ENCODE results near the gene GSTM2.
"Not testable (repeated sequence)": the region's sequence is repeated elsewhere in the genome, so short reads cannot be mapped to it uniquely, and the experiment has no call there.

GSTM2 gene

DNA sequence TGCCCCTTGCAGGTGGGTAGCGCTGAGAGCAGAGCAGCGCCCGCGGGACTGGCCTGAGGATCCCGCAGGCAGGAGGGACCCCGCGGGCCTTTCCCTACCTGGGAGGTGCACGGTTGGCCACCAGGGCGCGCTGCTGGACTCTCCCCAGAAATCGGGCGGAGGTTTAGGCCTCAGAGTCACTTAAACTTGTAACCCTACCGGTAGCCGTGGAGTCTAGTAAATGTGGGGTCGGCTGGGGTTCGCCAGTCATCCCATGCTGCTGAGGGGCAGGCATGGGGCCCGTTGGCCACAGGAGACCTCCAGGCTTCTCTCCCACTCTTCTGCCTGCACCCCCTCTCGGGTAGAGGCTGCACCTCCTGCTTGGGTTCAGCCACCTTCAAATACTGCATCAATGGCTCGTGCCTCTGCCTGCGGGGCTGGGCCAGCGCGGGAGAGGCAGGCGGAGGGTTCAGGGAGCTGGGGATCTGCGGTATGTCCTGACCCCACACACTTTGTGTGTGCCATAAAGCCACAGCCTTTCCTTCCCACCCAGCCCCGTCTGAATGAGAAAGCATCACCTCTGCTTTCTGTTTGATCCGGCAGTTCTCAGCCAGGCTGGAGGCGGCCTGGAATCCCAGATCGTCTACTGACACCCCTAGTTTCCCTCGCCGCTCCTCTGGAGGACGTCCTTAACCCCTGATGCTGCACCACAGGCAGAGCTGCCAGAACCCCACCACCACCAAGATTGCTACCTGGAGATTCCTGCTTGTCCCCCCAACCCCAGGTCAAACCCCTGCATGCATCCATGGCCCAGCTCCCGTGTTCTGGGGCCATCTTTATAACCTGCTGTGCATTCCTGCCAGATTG, 24.2 kb upstream of the GSTM2 start:
- peak; percentile 79 to 91 (median 84) for DNase-seq (ENCODE audit: low read depth in 2 of 3, low spot score in 1 of 3)

DNA sequence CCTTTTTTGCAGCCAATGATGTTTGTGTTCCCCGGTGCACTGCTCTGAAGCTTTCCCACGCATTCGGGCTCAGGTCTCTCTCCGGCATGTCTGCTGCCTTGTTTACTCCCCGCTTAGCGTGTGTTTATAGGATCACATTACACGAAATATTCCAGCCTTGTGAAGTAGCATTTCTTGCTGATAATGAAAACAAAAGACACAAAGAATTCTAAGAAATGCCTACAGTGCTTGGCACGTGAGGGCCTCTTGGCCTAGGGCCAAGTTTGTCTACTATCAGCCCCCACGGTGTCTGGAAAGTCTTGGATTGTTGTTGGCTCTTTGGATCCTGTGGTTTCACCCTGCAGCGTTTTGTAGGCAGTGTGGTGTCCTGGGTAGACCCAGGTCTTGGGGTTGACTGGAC, 23.2 kb upstream of the GSTM2 start:
- DNase-seq (ENCODE audit: low read depth in 2 of 3, low spot score in 1 of 3), result no peak

DNA sequence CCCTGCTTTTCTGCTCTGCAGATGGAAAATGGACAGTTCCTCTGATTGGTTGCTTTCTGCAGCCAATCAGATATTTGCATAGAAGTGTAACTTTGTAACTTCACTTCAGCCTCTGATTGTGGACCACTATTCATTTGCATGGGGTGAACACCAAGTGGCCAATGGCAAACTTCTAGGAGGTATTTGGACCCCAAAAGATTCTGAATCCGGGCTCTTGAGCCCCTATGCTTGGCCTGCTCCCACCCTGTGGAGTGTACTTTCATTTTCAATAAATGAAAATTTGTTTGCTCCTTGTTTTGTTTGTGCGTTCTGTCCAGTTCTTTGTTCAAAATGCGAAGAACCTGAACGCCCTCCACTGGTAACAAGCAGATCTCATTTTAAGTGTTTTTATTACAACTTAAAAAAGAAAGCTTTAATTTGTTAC, 18.4 kb upstream of the GSTM2 start:
- no peak for DNase-seq (ENCODE audit: low read depth in 2 of 3, low spot score in 1 of 3)

- DNase-seq (ENCODE audit: low read depth in 2 of 3, low spot score in 1 of 3), result no peak
Observed at GRCh38 chr1:109650609-109651008, 17.2 kb upstream of the GSTM2 start.

GRCh38 chr1:109652402-109652801, 15.5 kb upstream of the GSTM2 start:
- DNase-seq (ENCODE audit: low read depth in 2 of 3, low spot score in 1 of 3), result no peak

GRCh38 chr1:109653306-109653705, 14.6 kb upstream of the GSTM2 start:
- no peak for DNase-seq (ENCODE audit: low read depth in 2 of 3, low spot score in 1 of 3)

DNA sequence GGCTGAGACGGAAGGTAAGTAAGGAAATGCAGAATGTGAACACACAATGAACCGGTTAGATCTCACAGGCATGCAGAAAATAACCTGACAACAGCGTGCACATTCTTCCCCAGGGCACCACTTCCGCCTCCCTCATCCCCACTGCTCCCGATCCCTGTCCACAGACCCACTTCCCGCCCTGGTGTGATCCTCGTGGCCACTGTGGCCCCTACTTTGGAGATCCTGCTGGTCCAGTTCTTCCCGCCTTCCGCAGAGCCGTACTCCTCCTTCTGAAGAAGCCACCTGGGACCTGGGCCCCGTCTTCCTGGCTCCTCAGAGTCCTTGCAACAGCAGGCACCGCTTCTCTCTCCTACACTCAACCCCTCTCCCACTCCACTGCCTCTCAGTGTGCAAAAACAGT, 13.3 kb upstream of the GSTM2 start:
- no peak for DNase-seq (ENCODE audit: low read depth in 2 of 3, low spot score in 1 of 3)

DNA sequence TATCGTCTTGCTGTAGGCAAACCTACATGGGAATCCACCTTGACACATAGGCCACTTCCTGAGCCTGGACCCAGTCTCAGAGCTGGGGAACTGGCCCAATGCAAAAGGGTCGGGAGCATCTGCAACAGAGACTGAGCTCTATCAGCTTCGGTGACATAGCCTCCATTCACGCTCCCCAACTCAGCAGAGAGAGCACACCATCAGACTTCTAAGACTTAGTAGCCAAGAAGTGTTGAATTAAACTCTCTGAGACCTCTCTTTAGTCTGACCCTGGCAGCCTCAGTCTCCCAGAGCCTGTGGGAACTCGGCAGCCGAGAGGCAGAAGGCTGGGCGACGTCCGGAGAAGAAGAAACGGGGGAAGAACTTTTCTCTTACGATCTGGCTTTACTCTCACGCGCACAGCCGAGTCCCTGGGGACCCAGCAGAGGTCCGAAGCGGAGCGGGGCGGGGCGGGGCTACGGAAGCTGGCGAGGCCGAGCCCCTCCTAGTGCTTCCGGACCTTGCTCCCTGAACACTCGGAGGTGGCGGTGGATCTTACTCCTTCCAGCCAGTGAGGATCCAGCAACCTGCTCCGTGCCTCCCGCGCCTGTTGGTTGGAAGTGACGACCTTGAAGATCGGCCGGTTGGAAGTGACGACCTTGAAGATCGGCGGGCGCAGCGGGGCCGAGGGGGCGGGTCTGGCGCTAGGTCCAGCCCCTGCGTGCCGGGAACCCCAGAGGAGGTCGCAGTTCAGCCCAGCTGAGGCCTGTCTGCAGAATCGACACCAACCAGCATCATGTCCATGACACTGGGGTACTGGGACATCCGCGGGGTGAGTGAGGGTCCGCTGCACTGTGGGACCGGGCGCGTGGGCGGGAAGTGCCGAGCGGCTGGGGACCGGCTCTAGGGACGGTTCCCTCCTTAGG, 12.0 kb upstream of the GSTM2 start, which contains the start of gene GSTM4:
Gene GSTM4 (plus strand): TSS at position 485 of the 905 bp plus-strand sequence. CDS start 291 bp downstream, at position 776.
- DNase-seq (ENCODE audit: low read depth in 2 of 3, low spot score in 1 of 3), result peak; percentile 33 to 62 (median 55)

- no peak for DNase-seq (ENCODE audit: low read depth in 2 of 3, low spot score in 1 of 3)
Observed at GRCh38 chr1:109657395-109657794, 10.5 kb upstream of the GSTM2 start.

DNA sequence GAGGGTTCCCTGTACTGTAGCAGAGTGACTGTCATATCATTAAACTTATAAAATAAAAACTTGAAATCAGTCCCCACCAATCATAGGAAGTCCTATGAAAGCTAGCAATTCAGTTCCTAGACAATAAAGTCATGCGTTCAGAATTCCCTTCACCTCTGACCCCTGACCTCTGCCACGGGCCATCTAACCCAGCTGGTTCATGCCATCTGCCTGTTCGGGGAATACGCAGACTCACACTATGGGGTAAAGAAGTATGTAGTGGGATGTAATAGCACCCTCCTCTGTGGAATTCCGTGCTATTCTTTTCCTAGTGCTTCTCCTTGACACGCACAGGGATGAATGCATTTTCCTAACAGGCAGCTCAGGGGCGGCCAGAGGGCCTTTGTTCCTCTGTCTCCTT, 9.9 kb upstream of the GSTM2 start:
- DNase-seq (ENCODE audit: low read depth in 2 of 3, low spot score in 1 of 3), result no peak

- DNase-seq (ENCODE audit: low read depth in 2 of 3, low spot score in 1 of 3), result no peak
Observed at GRCh38 chr1:109658533-109659042, 9.3 kb upstream of the GSTM2 start.

- no peak for DNase-seq (ENCODE audit: low read depth in 2 of 3, low spot score in 1 of 3)
Observed at GRCh38 chr1:109659145-109659544, 8.7 kb upstream of the GSTM2 start.

DNA sequence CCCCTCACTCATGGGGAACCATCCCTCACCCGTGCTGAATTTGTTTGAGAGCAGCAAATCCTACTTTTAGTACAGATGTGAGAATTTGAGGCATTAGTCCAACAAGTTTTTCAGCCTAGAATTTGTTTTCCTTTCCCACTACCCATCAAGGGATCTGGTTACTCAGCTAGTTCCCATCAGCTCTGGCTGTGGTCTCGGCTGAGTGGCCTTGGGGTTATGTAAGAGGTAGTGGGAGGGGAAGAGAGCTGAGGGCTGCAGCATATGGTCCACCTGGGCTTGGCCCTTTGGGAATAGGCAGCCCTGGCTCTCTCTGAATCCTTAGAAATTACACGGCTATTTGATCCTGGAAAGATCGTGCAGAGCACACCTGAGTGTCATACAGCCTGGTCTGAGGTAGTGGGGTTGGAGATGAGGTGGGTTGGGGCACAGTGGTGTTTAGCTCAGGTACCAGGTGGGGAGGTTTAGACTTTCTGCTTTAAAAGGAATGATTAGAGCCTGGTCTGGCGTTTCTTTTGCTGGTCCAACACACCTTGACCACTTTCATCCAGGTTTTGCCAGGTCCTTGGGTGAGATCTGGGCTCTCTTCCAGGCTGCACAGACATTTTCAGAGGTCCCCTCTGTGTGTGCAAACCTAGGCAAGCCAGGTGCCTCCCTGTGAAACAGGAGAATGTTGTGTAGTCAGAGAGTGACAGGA, 7.7 kb upstream of the GSTM2 start:
- no peak for DNase-seq (ENCODE audit: low read depth in 2 of 3, low spot score in 1 of 3)

GRCh38 chr1:109660691-109661026, 7.2 kb upstream of the GSTM2 start:
- DNase-seq (ENCODE audit: low read depth in 2 of 3, low spot score in 1 of 3), result not testable (repeated sequence)

- DNase-seq (ENCODE audit: low read depth in 2 of 3, low spot score in 1 of 3), result no peak
Observed at GRCh38 chr1:109661391-109661790, 6.5 kb upstream of the GSTM2 start.

GRCh38 chr1:109664671-109665070, 3.2 kb upstream of the GSTM2 start:
- DNase-seq (ENCODE audit: low read depth in 2 of 3, low spot score in 1 of 3), result no peak

DNA sequence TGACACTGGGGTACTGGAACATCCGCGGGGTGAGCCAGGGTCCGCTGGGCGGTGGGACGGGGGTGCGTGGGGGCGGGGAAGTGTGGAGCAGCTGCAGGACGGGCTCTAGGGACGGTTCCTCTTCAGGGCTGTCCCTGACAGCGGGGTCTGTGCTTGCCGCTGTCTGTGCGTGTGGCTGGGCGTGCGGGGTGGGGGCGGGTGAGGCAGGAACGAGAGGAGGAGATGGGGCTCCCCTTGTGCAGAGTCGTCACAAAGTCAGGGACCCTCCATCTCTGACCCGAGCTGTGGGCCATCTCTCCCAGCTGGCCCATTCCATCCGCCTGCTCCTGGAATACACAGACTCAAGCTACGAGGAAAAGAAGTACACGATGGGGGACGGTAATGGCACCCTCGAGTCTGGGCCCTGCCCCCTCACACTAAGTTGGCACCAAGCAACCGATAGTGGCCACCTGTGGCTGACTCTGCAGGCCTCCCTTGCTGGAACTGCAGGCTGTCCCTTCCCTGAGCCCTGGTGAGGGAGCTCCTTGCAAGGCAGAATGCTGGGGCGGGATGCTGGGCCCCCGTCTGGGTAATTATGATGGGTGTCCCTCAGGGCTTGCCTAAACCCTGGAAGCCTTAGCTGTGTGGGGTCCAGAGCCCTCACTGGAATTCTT, 392 bp downstream of the GSTM2 start:
- no peak for DNase-seq (ENCODE audit: low read depth in 2 of 3, low spot score in 1 of 3)

DNA sequence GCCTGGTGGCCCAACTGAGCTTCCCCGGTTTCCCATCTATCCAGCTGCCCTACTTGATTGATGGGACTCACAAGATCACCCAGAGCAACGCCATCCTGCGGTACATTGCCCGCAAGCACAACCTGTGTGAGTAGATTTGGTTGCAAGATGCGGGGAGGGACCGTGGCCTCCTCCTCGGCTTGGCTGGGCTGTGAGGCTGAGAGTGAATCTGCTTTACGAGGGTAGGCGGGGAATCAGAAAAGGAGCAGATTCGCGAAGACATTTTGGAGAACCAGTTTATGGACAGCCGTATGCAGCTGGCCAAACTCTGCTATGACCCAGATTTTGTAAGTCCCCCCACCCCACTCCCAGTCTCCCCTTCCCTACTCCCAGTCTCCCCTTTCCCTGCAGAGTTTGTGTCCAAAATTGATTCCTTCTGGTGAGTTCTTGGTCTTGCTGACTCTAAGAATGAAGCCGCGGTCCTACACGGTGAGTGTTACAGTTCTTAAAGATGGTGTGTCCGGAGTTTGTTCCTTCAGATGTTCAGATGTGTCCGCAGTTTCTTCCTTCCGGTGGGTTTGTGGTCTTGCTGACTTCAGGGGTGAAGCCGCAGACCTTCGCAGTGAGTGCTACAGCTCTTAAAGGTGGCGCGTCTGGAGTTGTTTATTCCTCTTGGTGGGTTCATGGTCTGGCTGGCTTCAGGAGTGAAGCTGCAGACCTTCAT, 1.5 kb downstream of the GSTM2 start:
- DNase-seq (ENCODE audit: low read depth in 2 of 3, low spot score in 1 of 3), result no peak

GRCh38 chr1:109669949-109670302, 2.1 kb downstream of the GSTM2 start:
- DNase-seq (ENCODE audit: low read depth in 2 of 3, low spot score in 1 of 3), result not testable (repeated sequence)

- no peak for DNase-seq (ENCODE audit: low read depth in 2 of 3, low spot score in 1 of 3)
Observed at GRCh38 chr1:109671067-109671466, 3.2 kb downstream of the GSTM2 start.

Data from stimulated activated CD4-positive, alpha-beta T cell treated with anti-CD3 and anti-CD28 coated beads, Interleukin-12 subunit alpha, Interleukin-12 subunit beta, amount 100 ng/mL, for 48 hours (primary cell).